Activated CD4-positive, alpha-beta T cell treated with anti-CD3 and anti-CD28 coated beads, Interleukin-2, amount 10 ng/mL, durations not matched to agents 24 days and 14 days (primary cell): ENCODE measurements around the gene NR1I2. TPM values are rescaled to one million over a fixed set of nuclear protein-coding genes. Genes with fewer than 3 reads are reported as not detected.

Source experiments
- DNase-seq: peaks from one replicate; pipeline ENCODE4 v3.0.0; 2022
- H3K27ac Mint-ChIP-seq: one replicate; pipeline ENCODE4 v1.8.0; 2022; ENCODE audit warnings: mild to moderate bottlenecking, mixed read lengths
- H3K27me3 Mint-ChIP-seq: one replicate; pipeline ENCODE4 v1.8.0; 2022; ENCODE audit warnings: mixed read lengths
- H3K36me3 Mint-ChIP-seq: one replicate; pipeline ENCODE4 v1.8.0; 2022; ENCODE audit warnings: low read depth, mild to moderate bottlenecking, mixed read lengths
- H3K4me1 Mint-ChIP-seq: one replicate; pipeline ENCODE4 v1.8.0; 2021; ENCODE audit warnings: mixed read lengths
- H3K4me3 Mint-ChIP-seq: one replicate; pipeline ENCODE4 v1.8.0; 2022; ENCODE audit warnings: mild to moderate bottlenecking, moderate library complexity, mixed read lengths
- H3K9me3 Mint-ChIP-seq: one replicate; pipeline ENCODE4 v1.8.0; 2021; ENCODE audit warnings: mixed read lengths
- intact Hi-C: fragments of 100-400 bp; cut with micrococcal nuclease; formaldehyde crosslinking; loops from one replicate; pipeline ENCODE4 v1.15.1; 2023
- total RNA-seq: library from RNA; stranded (reverse); gene quantifications from 2 replicates; pipeline ENCODE4 v1.2.3, GENCODE V29; 2022

The NR1I2 gene
- 0.16 and 0.17 TPM in 2 replicates for total RNA-seq

DNA sequence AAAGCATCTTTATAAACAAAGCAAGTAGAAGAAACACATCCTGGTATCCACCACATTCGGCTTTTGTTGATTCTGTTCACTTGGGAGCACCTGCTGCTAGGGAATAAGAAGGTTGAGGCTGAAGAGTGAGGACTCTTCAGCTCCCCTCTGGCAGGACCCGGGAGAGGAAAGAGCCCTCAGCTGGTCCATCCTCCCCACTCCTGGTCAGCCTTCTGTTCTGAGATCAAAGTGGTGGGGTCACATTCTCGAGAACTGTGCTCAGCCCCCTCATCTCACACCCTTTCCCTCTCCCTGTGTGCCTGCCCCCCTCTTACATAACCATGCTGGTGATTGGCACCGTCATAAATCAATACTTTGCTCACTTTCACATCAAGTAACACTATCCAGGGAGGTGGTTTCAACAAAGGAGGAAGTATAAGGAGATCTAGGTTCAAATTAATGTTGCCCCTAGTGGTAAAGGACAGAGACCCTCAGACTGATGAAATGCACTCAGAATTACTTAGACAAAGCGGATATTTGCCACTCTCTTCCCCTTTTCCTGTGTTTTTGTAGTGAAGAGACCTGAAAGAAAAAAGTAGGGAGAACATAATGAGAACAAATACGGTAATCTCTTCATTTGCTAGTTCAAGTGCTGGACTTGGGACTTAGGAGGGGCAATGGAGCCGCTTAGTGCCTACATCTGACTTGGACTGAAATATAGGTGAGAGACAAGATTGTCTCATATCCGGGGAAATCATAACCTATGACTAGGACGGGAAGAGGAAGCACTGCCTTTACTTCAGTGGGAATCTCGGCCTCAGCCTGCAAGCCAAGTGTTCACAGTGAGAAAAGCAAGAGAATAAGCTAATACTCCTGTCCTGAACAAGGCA, at the start of gene NR1I2:
Gene NR1I2, plus strand, starts transcription at position 772 of the 869 bp plus-strand sequence.
- Mint-ChIP-seq H3K27ac (no peak within 1 kb of the TSS), H3K9me3 (peaks cover under 1% of the 10 kb centered on the region), H3K4me1 (peaks cover 3% of the 10 kb centered on the region)

GRCh38 chr3:119733812-119734211, 48.1 kb upstream of the NR1I2 start:
- DNase-seq = no peak
- Mint-ChIP-seq H3K4me1 (peaks cover 2% of the 10 kb centered on the region), H3K27me3 (peaks cover 11% of the 10 kb centered on the region), H3K36me3 (no peaks in the 10 kb centered on the region), H3K4me3 (no peak overlapping the region), H3K27ac (no peak overlapping the region), H3K9me3 (no peaks in the 10 kb centered on the region)
- intact Hi-C loops = no loop called here

More for the DNA sequence above, at the start of gene NR1I2:
- intact Hi-C loops = no loop called here
- H3K36me3 Mint-ChIP-seq = no peaks in the 10 kb centered on the region
- peaks cover 3% of the 10 kb centered on the region for H3K27me3 Mint-ChIP-seq
- no peak within 1 kb of the TSS for H3K4me3 Mint-ChIP-seq
- no peak for DNase-seq

GRCh38 chr3:119738741-119739140, 43.2 kb upstream of the NR1I2 start:
- intact Hi-C loops = no loop called here
- no peak for DNase-seq
- no peak overlapping the region for H3K27ac Mint-ChIP-seq
- H3K4me1 Mint-ChIP-seq = peaks cover 3% of the 10 kb centered on the region
- peaks cover 28% of the 10 kb centered on the region for H3K27me3 Mint-ChIP-seq
- H3K36me3 Mint-ChIP-seq = no peaks in the 10 kb centered on the region
- no peak overlapping the region for H3K4me3 Mint-ChIP-seq
- H3K9me3 Mint-ChIP-seq = no peaks in the 10 kb centered on the region

DNA sequence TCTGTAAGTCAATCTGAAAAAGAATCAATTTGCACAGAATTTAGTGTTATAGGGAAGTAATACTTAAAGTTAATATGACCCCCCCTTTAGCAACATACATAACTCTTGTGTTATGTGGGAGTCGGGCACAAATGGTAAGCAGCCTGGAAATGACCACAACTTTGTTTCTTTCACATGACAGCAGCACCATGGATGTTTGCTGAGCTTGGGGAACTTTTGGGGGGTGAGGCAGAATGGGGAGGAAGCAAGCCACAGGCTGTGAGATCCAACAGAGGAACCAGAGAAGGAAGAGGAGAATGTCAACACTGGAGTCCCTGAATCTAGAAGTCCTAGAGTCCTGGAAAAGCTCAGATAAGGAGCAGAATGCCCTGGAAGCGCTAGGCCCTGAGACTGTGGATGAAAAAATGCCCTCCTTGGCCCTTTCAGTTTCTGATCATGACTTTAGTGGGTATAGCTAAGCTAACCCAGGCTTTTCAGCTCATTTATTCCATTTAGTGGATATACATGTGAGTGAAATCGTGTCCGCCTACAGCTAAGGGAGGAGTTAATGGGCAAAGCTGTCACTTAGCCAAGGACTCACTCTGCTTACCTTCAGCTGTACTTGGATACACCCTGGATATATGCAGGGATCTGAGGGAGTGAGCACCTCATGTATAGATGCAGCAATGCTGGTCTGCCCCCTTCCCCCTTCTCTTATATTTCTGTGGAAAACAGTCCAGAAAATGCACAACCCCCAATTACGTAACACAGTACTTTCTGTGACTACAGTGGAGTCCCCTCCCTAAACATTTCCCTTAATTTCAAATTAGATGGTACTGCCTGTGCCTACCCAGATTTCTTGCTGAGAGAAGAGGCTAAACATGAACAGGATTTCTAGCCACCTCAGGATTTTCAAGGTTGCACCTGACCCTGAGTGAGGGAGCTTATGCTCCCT, 40.0 kb upstream of the NR1I2 start:
- Mint-ChIP-seq H3K27me3 (peaks cover 35% of the 10 kb centered on the region), H3K36me3 (no peaks in the 10 kb centered on the region), H3K4me1 (peaks cover 3% of the 10 kb centered on the region), H3K27ac (no peak overlapping the region), H3K9me3 (no peaks in the 10 kb centered on the region), H3K4me3 (no peak overlapping the region)
- DNase-seq = no peak
- intact Hi-C loops = no loop called here

DNA sequence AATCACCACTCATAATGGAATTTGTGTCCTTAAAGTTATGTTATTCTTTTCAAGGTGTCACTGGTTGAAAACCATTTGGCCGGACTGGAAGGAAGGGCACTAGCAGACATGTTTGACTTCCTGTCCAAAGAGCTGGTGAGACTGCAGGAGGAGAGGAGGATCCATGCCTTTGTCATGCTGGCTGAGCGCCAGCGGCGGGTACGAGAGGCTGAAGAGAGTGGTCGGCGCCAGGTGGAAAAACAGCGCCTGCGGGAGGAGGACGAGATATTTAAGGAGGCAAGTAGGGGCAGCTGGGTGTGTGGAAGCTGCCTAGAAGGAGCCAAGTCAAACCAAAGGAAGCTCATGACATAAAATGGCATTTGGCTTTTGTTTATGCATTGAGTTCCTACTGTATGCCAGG, 38.0 kb upstream of the NR1I2 start:
- intact Hi-C loops = no loop called here
- Mint-ChIP-seq H3K4me1 (peaks cover 3% of the 10 kb centered on the region), H3K27me3 (peaks cover 38% of the 10 kb centered on the region)

DNA sequence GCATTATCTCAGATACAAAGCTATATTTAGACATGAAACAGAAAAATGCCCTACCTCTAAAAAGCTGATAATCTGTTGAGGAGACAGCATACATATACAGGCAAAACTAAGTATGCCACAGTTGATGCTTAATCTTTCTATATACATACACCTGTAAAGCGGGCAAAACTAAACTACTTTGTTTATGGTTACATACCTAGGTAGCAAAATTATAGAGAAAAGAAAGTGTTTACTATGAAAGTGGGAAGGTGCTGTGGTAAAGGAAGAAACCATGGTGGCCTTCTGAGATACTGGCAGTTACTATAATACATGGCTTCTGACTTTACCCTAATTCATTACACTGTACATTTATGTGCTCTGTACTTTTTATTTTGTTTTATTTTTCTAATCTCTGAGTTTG, 36.0 kb upstream of the NR1I2 start:
- peaks cover 34% of the 10 kb centered on the region for H3K27me3 Mint-ChIP-seq
- no peak for DNase-seq
- H3K36me3 Mint-ChIP-seq = no peaks in the 10 kb centered on the region
- no peaks in the 10 kb centered on the region for H3K9me3 Mint-ChIP-seq
- intact Hi-C loops = no loop called here
- no peak overlapping the region for H3K27ac Mint-ChIP-seq
- H3K4me3 Mint-ChIP-seq = no peak overlapping the region
- H3K4me1 Mint-ChIP-seq = peaks cover 3% of the 10 kb centered on the region

More for the DNA sequence above, 38.0 kb upstream of the NR1I2 start:
- H3K9me3 Mint-ChIP-seq = no peaks in the 10 kb centered on the region
- DNase-seq = no peak
- H3K27ac Mint-ChIP-seq = no peak overlapping the region
- H3K4me3 Mint-ChIP-seq = no peak overlapping the region
- no peaks in the 10 kb centered on the region for H3K36me3 Mint-ChIP-seq

DNA sequence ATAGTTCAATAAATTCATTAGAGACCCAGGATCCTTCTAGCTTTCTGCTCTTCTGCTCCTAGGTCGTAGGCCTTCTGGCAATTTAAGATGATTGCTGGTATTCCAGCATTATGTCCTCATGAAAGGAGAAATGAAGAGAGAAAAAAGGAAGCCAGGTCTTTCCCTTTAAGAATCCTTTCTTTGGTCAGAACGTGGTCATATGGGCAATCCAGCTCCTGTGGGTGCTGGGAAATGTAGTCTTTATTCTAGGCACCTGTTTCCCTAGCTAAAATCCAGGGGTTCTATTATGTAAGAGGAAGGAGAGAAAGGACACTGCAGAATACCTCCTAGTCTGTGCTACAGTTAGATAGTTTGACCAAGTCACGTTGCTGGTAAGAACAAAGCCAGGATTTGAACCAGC, 35.5 kb upstream of the NR1I2 start:
- H3K4me3 Mint-ChIP-seq = no peak overlapping the region
- intact Hi-C loops = no loop called here
- no peaks in the 10 kb centered on the region for H3K36me3 Mint-ChIP-seq
- H3K4me1 Mint-ChIP-seq = peaks cover 3% of the 10 kb centered on the region
- H3K27ac Mint-ChIP-seq = no peak overlapping the region
- DNase-seq = no peak
- no peaks in the 10 kb centered on the region for H3K9me3 Mint-ChIP-seq
- H3K27me3 Mint-ChIP-seq = peaks cover 32% of the 10 kb centered on the region

- Mint-ChIP-seq H3K9me3 (no peaks in the 10 kb centered on the region), H3K27me3 (peaks cover 33% of the 10 kb centered on the region), H3K36me3 (no peaks in the 10 kb centered on the region), H3K4me3 (no peak overlapping the region), H3K27ac (no peak overlapping the region), H3K4me1 (peaks cover 3% of the 10 kb centered on the region)
- DNase-seq = no peak
- intact Hi-C loops = no loop called here
Observed at GRCh38 chr3:119747357-119747756, 34.5 kb upstream of the NR1I2 start.

DNA sequence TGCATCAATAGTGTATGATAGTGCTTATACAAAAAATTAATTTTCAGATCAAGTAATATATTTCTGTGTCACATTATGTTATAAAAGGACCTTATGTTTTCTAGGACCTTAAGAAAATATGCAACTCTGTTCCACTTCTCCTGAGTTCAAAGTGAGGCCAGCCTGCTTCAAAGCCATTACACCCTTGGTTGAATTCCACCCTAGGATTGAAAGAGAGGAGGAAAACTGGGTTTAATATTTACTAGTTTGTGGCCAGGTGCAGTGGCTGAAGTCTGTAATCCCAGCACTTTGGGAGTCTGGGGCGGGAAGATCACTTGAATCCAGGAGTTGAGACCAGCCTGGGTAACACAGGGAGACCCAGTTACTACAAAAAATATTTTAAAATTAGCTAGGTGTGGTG, 32.9 kb upstream of the NR1I2 start:
- Mint-ChIP-seq H3K4me1 (no peaks in the 10 kb centered on the region), H3K4me3 (no peak overlapping the region), H3K36me3 (no peaks in the 10 kb centered on the region), H3K27me3 (peaks cover 35% of the 10 kb centered on the region), H3K27ac (no peak overlapping the region), H3K9me3 (peaks cover 2% of the 10 kb centered on the region)
- no peak for DNase-seq
- intact Hi-C loops = no loop called here

DNA sequence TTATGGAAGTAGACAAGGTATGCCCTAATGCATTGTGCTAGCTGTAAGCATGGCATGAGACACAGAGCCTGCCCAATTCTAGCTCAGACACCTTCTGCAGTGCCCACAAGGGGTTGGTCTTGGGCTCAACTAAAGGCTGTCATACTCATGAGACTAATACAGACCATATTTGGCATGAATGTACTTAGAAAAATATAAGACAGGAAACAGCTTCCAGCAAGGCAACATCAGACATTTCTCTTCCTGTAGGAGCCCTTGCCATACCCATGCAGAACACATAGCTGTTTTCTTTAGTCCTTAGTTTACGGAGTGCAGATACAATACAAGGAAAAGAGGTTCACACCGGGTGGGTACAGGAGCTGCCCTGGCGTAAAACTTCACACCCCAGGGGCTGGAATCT, 30.5 kb upstream of the NR1I2 start:
- Mint-ChIP-seq H3K4me1 (no peaks in the 10 kb centered on the region), H3K27me3 (peaks cover 42% of the 10 kb centered on the region), H3K36me3 (no peaks in the 10 kb centered on the region), H3K27ac (no peak overlapping the region), H3K4me3 (no peak overlapping the region), H3K9me3 (peaks cover 9% of the 10 kb centered on the region)
- intact Hi-C loops = no loop called here
- no peak for DNase-seq

DNA sequence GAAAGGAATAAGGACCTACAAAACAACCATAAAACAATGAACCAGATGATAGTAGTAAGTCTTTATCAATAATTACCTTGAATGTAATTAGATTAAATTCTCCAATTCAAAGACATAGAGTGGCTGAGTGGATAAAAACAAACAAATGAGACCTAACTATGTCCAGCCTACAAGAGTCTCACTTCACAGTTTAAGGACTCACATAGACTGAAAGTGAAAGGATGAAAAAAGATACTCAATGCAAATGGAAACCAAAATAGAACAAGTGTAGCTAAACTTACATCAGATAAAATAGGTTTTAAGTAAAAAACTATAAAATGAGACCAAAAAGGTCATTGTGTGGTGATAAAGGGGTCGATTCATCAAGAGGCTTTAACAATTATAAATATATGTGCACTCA, 21.9 kb upstream of the NR1I2 start:
- H3K27me3 Mint-ChIP-seq = peaks cover 41% of the 10 kb centered on the region
- intact Hi-C loops = no loop called here
- H3K9me3 Mint-ChIP-seq = peaks cover 18% of the 10 kb centered on the region
- no peak overlapping the region for H3K27ac Mint-ChIP-seq
- DNase-seq = no peak
- H3K4me3 Mint-ChIP-seq = no peak overlapping the region
- H3K4me1 Mint-ChIP-seq = no peaks in the 10 kb centered on the region
- H3K36me3 Mint-ChIP-seq = no peaks in the 10 kb centered on the region

DNA sequence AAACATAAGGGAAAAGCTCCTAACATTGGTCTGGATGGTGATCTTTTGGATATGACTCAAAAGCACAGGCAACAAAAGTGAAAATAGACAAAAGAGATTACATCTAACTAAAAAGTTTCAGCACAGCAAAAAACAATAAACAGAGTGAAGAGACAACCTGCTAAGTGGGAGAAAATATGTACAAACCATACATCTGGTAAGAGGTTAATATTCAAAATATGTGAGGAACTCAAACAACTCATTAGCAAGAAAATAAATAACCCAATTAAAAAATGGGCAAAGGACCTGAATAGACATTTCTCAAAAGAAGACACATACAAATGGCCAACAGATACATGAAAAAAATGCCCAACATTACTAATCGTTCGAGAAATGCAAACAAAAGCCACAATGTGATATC, 19.0 kb upstream of the NR1I2 start:
- intact Hi-C loops = no loop called here
- H3K27ac Mint-ChIP-seq = no peak overlapping the region

GRCh38 chr3:119763466-119763865, 18.4 kb upstream of the NR1I2 start:
- Mint-ChIP-seq H3K36me3 (no peaks in the 10 kb centered on the region), H3K4me3 (no peak overlapping the region), H3K4me1 (no peaks in the 10 kb centered on the region), H3K9me3 (peaks cover 18% of the 10 kb centered on the region), H3K27me3 (peaks cover 35% of the 10 kb centered on the region), H3K27ac (no peak overlapping the region)
- intact Hi-C loops = no loop called here
- DNase-seq = no peak

More for the DNA sequence above, 19.0 kb upstream of the NR1I2 start:
- no peaks in the 10 kb centered on the region for H3K4me1 Mint-ChIP-seq
- H3K27me3 Mint-ChIP-seq = peaks cover 35% of the 10 kb centered on the region
- H3K36me3 Mint-ChIP-seq = no peaks in the 10 kb centered on the region
- peaks cover 18% of the 10 kb centered on the region for H3K9me3 Mint-ChIP-seq
- no peak for DNase-seq
- no peak overlapping the region for H3K4me3 Mint-ChIP-seq

- H3K36me3 Mint-ChIP-seq = no peaks in the 10 kb centered on the region
- H3K9me3 Mint-ChIP-seq = peaks cover 15% of the 10 kb centered on the region
- no peak overlapping the region for H3K4me3 Mint-ChIP-seq
- intact Hi-C loops = no loop called here
- H3K4me1 Mint-ChIP-seq = no peaks in the 10 kb centered on the region
- DNase-seq = no peak
- H3K27me3 Mint-ChIP-seq = peaks cover 35% of the 10 kb centered on the region
- no peak overlapping the region for H3K27ac Mint-ChIP-seq
Observed at GRCh38 chr3:119765239-119765638, 16.7 kb upstream of the NR1I2 start.
